Left ventricle myocardium inferior (tissue), 1 donor: ENCODE results near the gene TSEN54. TPM values are rescaled to one million over a fixed set of nuclear protein-coding genes. Genes with fewer than 3 reads are reported as not detected.

Experiments used
- DNase-seq: peaks from one replicate; pipeline ENCODE4 v3.0.0-alpha.2; 2020
- H3K27ac ChIP-seq: fragments of 200-600 bp; replicated peaks from 2 replicates; pipeline ENCODE4 v1.8.0; 2021
- H3K27me3 ChIP-seq: fragments of 200-600 bp; 2 replicates; pipeline ENCODE4 v1.8.0; 2021; ENCODE audit warnings: low read depth
- H3K36me3 ChIP-seq: fragments of 200-600 bp; 2 replicates; pipeline ENCODE4 v1.8.0; 2021
- H3K4me1 ChIP-seq: fragments of 200-600 bp; 2 replicates; pipeline ENCODE4 v1.8.0; 2021
- H3K4me3 ChIP-seq: fragments of 200-600 bp; 2 replicates; pipeline ENCODE4 v1.8.0; 2021; ENCODE audit warnings: mild to moderate bottlenecking, moderate library complexity
- H3K9me3 ChIP-seq: fragments of 200-600 bp; replicated peaks from 2 replicates; pipeline ENCODE4 v1.8.0; 2021
- intact Hi-C: fragments of 100-400 bp; cut with micrococcal nuclease; formaldehyde crosslinking; loops from one replicate; pipeline ENCODE4 v1.11.0; 2022
- total RNA-seq: library from RNA; stranded (reverse); fragmentation: NEBNext Ultra II Directional; extraction: Animal tissue kit (Norgen Biotek cat#: 25700); gene quantifications from one replicate; pipeline ENCODE4 v1.2.1, GENCODE V29; 2021
- TF ChIP-seq, protein P1 (sequence below): fragments of 200-600 bp; IDR thresholded peaks from 2 replicates; pipeline ENCODE4 v1.8.0; 2021; ENCODE audit warnings: antibody characterized with exemption, mild to moderate bottlenecking, borderline replicate concordance
- donor health status: DM: no; HTN: yes; CAD: no; lungs with severe emphysema.

TSEN54 gene
- total RNA-seq, 1 donor from 2014 or later, result 6.8 TPM

GRCh38 chr17:75509528-75510258 lies 6.6 kb upstream of the TSEN54 start:
- peaks cover 87% of the 10 kb centered on the region for H3K4me1 ChIP-seq
- H3K27me3 ChIP-seq, result no peaks in the 10 kb centered on the region
- H3K4me3 ChIP-seq, result peak overlapping the region; percentile 95
- no peaks in the 10 kb centered on the region for H3K9me3 ChIP-seq
- peak overlapping the region; percentile 96 for H3K27ac ChIP-seq
- DNase-seq, result peak; percentile 75
- peaks cover 68% of the 10 kb centered on the region for H3K36me3 ChIP-seq
- intact Hi-C loops, result loop anchor here (10.0 kb wide), 1 partner anchor 85 kb away; no protein-coding TSS in a partner anchor
- TF ChIP-seq, protein P1, sequence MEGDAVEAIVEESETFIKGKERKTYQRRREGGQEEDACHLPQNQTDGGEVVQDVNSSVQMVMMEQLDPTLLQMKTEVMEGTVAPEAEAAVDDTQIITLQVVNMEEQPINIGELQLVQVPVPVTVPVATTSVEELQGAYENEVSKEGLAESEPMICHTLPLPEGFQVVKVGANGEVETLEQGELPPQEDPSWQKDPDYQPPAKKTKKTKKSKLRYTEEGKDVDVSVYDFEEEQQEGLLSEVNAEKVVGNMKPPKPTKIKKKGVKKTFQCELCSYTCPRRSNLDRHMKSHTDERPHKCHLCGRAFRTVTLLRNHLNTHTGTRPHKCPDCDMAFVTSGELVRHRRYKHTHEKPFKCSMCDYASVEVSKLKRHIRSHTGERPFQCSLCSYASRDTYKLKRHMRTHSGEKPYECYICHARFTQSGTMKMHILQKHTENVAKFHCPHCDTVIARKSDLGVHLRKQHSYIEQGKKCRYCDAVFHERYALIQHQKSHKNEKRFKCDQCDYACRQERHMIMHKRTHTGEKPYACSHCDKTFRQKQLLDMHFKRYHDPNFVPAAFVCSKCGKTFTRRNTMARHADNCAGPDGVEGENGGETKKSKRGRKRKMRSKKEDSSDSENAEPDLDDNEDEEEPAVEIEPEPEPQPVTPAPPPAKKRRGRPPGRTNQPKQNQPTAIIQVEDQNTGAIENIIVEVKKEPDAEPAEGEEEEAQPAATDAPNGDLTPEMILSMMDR, result peak; percentile 8

DNA sequence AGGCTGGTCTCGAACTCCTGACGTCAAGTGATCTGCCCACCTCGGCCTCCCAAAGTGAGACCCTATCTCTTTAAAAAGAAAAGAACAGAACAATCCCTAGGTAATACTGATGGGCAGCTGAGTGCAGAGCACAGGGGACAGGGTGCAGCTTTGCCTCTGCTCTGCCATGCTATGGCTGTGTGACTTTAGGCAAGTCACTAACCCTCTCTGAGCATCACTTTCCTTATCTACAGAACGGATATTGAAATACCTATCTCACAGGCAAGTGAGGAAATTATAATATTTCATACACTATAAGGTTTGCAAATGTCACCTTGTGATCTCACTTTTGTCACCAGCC lies 5.1 kb upstream of the TSEN54 start:
- Histone ChIP-seq H3K27me3 (no peaks in the 10 kb centered on the region), H3K27ac (peak overlapping the region; percentile 96), H3K9me3 (no peaks in the 10 kb centered on the region), H3K4me3 (peak overlapping the region; percentile 95), H3K4me1 (peaks cover 97% of the 10 kb centered on the region), H3K36me3 (peaks cover 54% of the 10 kb centered on the region)
- TF ChIP-seq, protein P1, result no peak
- intact Hi-C loops, result loop anchor here (10.0 kb wide), 1 partner anchor 86 kb away; no protein-coding TSS in a partner anchor
- DNase-seq, result no peak

- Histone ChIP-seq H3K4me3 (peak overlapping the region; percentile 95), H3K36me3 (peaks cover 48% of the 10 kb centered on the region), H3K9me3 (no peaks in the 10 kb centered on the region), H3K27ac (peak overlapping the region; percentile 96), H3K4me1 (peaks cover 96% of the 10 kb centered on the region), H3K27me3 (no peaks in the 10 kb centered on the region)
- TF ChIP-seq, protein P1, result no peak
- peak; percentile 62 for DNase-seq
- intact Hi-C loops, result loop anchor here (10.0 kb wide), 1 partner anchor 87 kb away; no protein-coding TSS in a partner anchor
These were observed 4.4 kb upstream of the TSEN54 start for GRCh38 chr17:75511610-75512575.

GRCh38 chr17:75512926-75513640 lies 3.2 kb upstream of the TSEN54 start:
- Histone ChIP-seq H3K4me3 (peak overlapping the region; percentile 95), H3K9me3 (no peaks in the 10 kb centered on the region), H3K36me3 (peaks cover 38% of the 10 kb centered on the region), H3K27me3 (no peaks in the 10 kb centered on the region), H3K27ac (peak overlapping the region; percentile 96), H3K4me1 (peaks cover 96% of the 10 kb centered on the region)
- no peak for DNase-seq
- intact Hi-C loops, result loop anchor here (10.0 kb wide), 1 partner anchor 88 kb away; no protein-coding TSS in a partner anchor
- TF ChIP-seq, protein P1, result no peak

- peak overlapping the region; percentile 95 for H3K4me3 ChIP-seq
- H3K9me3 ChIP-seq, result no peaks in the 10 kb centered on the region
- intact Hi-C loops, result loop anchor here (10.0 kb wide), 1 partner anchor 89 kb away; no protein-coding TSS in a partner anchor
- H3K4me1 ChIP-seq, result peaks cover 94% of the 10 kb centered on the region
- no peaks in the 10 kb centered on the region for H3K27me3 ChIP-seq
- H3K27ac ChIP-seq, result peak overlapping the region; percentile 96
- H3K36me3 ChIP-seq, result peaks cover 35% of the 10 kb centered on the region
- TF ChIP-seq, protein P1, result no peak
- DNase-seq, result no peak
These were observed 2.7 kb upstream of the TSEN54 start for GRCh38 chr17:75513641-75514000.
